ENCODE results near the gene NDC80. TPM values are rescaled to one million over a fixed set of nuclear protein-coding genes. Genes with fewer than 3 reads are reported as not detected.

NDC80 gene
- total RNA-seq, 1 donor from 2014 or later: 3.9 TPM

GRCh38 chr18:2590303-2590702, 18.9 kb downstream of the NDC80 start:
- no peaks in the 10 kb centered on the region for H3K36me3 ChIP-seq
- intact Hi-C loops (cut with DNase I): no loop called here
- H3K27ac ChIP-seq: peak overlapping the region; percentile 81
- no peaks in the 10 kb centered on the region for H3K9me3 ChIP-seq
- H3K4me3 ChIP-seq: peak overlapping the region; percentile 8 to 24
- H3K27me3 ChIP-seq: no peaks in the 10 kb centered on the region
- DNase-seq (ENCODE audit: extremely low spot score in 2 of 2): no peak
- TF ChIP-seq CTCF (IDR thresholded peaks at IDR 0.05) (no peak), POLR2A (IDR thresholded peaks at IDR 0.05) (no peak), POLR2AphosphoS5 (IDR thresholded peaks at IDR 0.05; ENCODE audit: insufficient read depth in 1 of 2, low read depth in 1 of 2) (no peak)
- H3K4me1 ChIP-seq: peaks cover 39% of the 10 kb centered on the region

- H3K4me3 ChIP-seq: no peak overlapping the region
- H3K4me1 ChIP-seq: peaks cover under 1% of the 10 kb centered on the region
- intact Hi-C loops (cut with DNase I): no loop called here
- H3K36me3 ChIP-seq: no peaks in the 10 kb centered on the region
- H3K27me3 ChIP-seq: no peaks in the 10 kb centered on the region
- TF ChIP-seq POLR2A (IDR thresholded peaks at IDR 0.05) (no peak), CTCF (IDR thresholded peaks at IDR 0.05) (no peak), POLR2AphosphoS5 (IDR thresholded peaks at IDR 0.05; ENCODE audit: insufficient read depth in 1 of 2, low read depth in 1 of 2) (no peak)
- H3K27ac ChIP-seq: no peak overlapping the region
- DNase-seq (ENCODE audit: extremely low spot score in 2 of 2): no peak
- H3K9me3 ChIP-seq: no peaks in the 10 kb centered on the region
Measured at GRCh38 chr18:2597639-2598038, 26.3 kb downstream of the NDC80 start.

GRCh38 chr18:2602844-2603243, 31.5 kb downstream of the NDC80 start:
- Histone ChIP-seq H3K9me3 (no peaks in the 10 kb centered on the region), H3K4me3 (no peak overlapping the region), H3K4me1 (peaks cover 15% of the 10 kb centered on the region), H3K27ac (no peak overlapping the region), H3K27me3 (no peaks in the 10 kb centered on the region), H3K36me3 (no peaks in the 10 kb centered on the region)
- DNase-seq (ENCODE audit: extremely low spot score in 2 of 2): no peak
- no peak for TF ChIP-seq POLR2A (IDR thresholded peaks at IDR 0.05)
- no peak for TF ChIP-seq POLR2AphosphoS5 (IDR thresholded peaks at IDR 0.05; ENCODE audit: insufficient read depth in 1 of 2, low read depth in 1 of 2)
- TF ChIP-seq CTCF (IDR thresholded peaks at IDR 0.05): no peak
- intact Hi-C loops (cut with DNase I): no loop called here

GRCh38 chr18:2606335-2606734, 35.0 kb downstream of the NDC80 start:
- no peak for TF ChIP-seq POLR2A (IDR thresholded peaks at IDR 0.05)
- TF ChIP-seq CTCF (IDR thresholded peaks at IDR 0.05): no peak
- no peak for TF ChIP-seq POLR2AphosphoS5 (IDR thresholded peaks at IDR 0.05; ENCODE audit: insufficient read depth in 1 of 2, low read depth in 1 of 2)
- H3K36me3 ChIP-seq: no peaks in the 10 kb centered on the region
- DNase-seq (ENCODE audit: extremely low spot score in 2 of 2): no peak
- no peaks in the 10 kb centered on the region for H3K27me3 ChIP-seq
- peak overlapping the region; percentile 20 for H3K27ac ChIP-seq
- intact Hi-C loops (cut with DNase I): no loop called here
- H3K4me1 ChIP-seq: peaks cover 15% of the 10 kb centered on the region
- H3K4me3 ChIP-seq: no peak overlapping the region
- no peaks in the 10 kb centered on the region for H3K9me3 ChIP-seq

- H3K9me3 ChIP-seq: no peaks in the 10 kb centered on the region
- H3K4me1 ChIP-seq: peaks cover 15% of the 10 kb centered on the region
- H3K27ac ChIP-seq: no peak overlapping the region
- no peaks in the 10 kb centered on the region for H3K36me3 ChIP-seq
- no peaks in the 10 kb centered on the region for H3K27me3 ChIP-seq
- TF ChIP-seq POLR2AphosphoS5 (IDR thresholded peaks at IDR 0.05; ENCODE audit: insufficient read depth in 1 of 2, low read depth in 1 of 2): no peak
- no peak for TF ChIP-seq CTCF (IDR thresholded peaks at IDR 0.05)
- no peak for TF ChIP-seq POLR2A (IDR thresholded peaks at IDR 0.05)
- no peak overlapping the region for H3K4me3 ChIP-seq
- intact Hi-C loops (cut with DNase I): no loop called here
- no peak for DNase-seq (ENCODE audit: extremely low spot score in 2 of 2)
Measured at GRCh38 chr18:2609604-2610003, 38.2 kb downstream of the NDC80 start.

Measured in vagina (tissue), 2 donors.